Ishikawa (cell line): ENCODE measurements around the gene HS6ST1.

Experiments
- CEBPB ChIP-seq: IDR thresholded peaks from 2 replicates; pipeline ENCODE4 v1.6.1; 2012
- EP300 ChIP-seq: IDR thresholded peaks from 2 replicates; pipeline ENCODE4 v1.6.1; 2012; ENCODE audit warnings: borderline replicate concordance
- MAX ChIP-seq: IDR thresholded peaks from 2 replicates; pipeline ENCODE4 v1.6.1; 2012
- NFIC ChIP-seq: IDR thresholded peaks from 2 replicates; pipeline ENCODE4 v1.6.1; 2012
- RAD21 ChIP-seq: IDR thresholded peaks from 2 replicates; pipeline ENCODE4 v1.6.1; 2012; ENCODE audit warnings: low read depth
- REST ChIP-seq: IDR thresholded peaks from 2 replicates; pipeline ENCODE4 v1.6.1; 2012; ENCODE audit warnings: low read depth, mild to moderate bottlenecking
- TAF1 ChIP-seq: IDR thresholded peaks from 2 replicates; pipeline ENCODE4 v1.6.1; 2012; ENCODE audit warnings: low read depth, mild to moderate bottlenecking

- TF ChIP-seq REST (no peak), EP300 (no peak), TAF1 (no peak), MAX (no peak), RAD21 (no peak), CEBPB (no peak), NFIC (no peak)
Observed at GRCh38 chr2:128271597-128271910, 47.1 kb downstream of the HS6ST1 start.
